HAP-1 (cell line): ENCODE measurements around the gene CCNA1.

Source experiments
- DNase-seq, 2 experiments: peaks; one replicate each; pipeline ENCODE4 v3.0.0-alpha.2; 2016 to 2020; ENCODE audit warnings: low spot score in 2 of 2
- H3K27me3 ChIP-seq: fragments of 250-450 bp; sonication (Bioruptor Pico); 2 replicates; pipeline ENCODE4 v1.5.1; 2020; ENCODE audit warnings: low read depth, mild to moderate bottlenecking, moderate library complexity
- H3K36me3 ChIP-seq: fragments of 250-450 bp; sonication (Bioruptor Pico); replicated peaks from 2 replicates; pipeline ENCODE4 v1.5.1; 2020; ENCODE audit warnings: mild to moderate bottlenecking
- H3K4me1 ChIP-seq: fragments of 250-450 bp; sonication (Bioruptor Pico); 2 replicates; pipeline ENCODE4 v1.5.1; 2020; ENCODE audit warnings: mild to moderate bottlenecking
- H3K4me3 ChIP-seq: fragments of 250-450 bp; sonication (Bioruptor Pico); 2 replicates; pipeline ENCODE4 v1.5.1; 2020; ENCODE audit warnings: mild to moderate bottlenecking, moderate library complexity
- H3K9me3 ChIP-seq: fragments of 250-450 bp; sonication (Bioruptor Pico); 2 replicates; pipeline ENCODE4 v1.5.1; 2020; ENCODE audit warnings: mild to moderate bottlenecking, moderate library complexity
- in situ Hi-C: fragments of 300-500 bp; cut with MboI; formaldehyde crosslinking; loops from 3 replicates; pipeline ENCODE4 v1.14.3; 2020; ENCODE audit warnings: low sequenced_read_pairs, inconsistent platforms, mixed read lengths

CCNA1 gene

GRCh38 chr13:36431204-36432105 is 840 bp upstream of the CCNA1 start:
- in situ Hi-C loops: no loop called here

DNA sequence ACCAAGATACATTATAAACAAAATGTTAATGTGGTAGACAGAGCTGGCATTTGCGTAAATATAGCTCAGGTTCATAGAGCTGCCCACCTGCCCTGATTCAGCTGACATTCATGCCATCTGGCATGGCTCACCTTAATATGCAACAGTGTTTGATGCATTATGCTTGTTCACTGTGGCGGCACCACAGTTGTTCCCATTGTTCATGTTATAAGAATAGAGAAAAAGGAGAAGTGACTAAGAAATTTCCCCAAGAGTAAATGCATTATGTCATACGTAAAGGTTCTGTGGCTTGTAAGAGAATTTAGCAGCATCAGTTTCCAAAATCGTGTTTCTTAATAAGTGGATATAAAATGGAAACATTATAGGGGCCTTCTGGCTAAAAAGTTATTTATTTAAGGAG is 4.5 kb downstream of the CCNA1 start:
- Histone ChIP-seq H3K27me3 (no peaks in the 10 kb centered on the region), H3K4me3 (no peak overlapping the region), H3K4me1 (peaks cover 4% of the 10 kb centered on the region), H3K9me3 (no peaks in the 10 kb centered on the region), H3K36me3 (no peaks in the 10 kb centered on the region; the same call in 1 of the 2 replicates)
- in situ Hi-C loops: no loop called here
- no peak for DNase-seq

More at GRCh38 chr13:36431204-36432105, 840 bp upstream of the CCNA1 start:
- H3K9me3 ChIP-seq: no peaks in the 10 kb centered on the region
- H3K36me3 ChIP-seq: no peaks in the 10 kb centered on the region; the same call in 1 of the 2 replicates
- H3K4me3 ChIP-seq: peak overlapping the region; percentile 61
- no peaks in the 10 kb centered on the region for H3K27me3 ChIP-seq
- DNase-seq: peak in 1 of 2 experiments; percentile 48
- peaks cover 4% of the 10 kb centered on the region for H3K4me1 ChIP-seq

DNA sequence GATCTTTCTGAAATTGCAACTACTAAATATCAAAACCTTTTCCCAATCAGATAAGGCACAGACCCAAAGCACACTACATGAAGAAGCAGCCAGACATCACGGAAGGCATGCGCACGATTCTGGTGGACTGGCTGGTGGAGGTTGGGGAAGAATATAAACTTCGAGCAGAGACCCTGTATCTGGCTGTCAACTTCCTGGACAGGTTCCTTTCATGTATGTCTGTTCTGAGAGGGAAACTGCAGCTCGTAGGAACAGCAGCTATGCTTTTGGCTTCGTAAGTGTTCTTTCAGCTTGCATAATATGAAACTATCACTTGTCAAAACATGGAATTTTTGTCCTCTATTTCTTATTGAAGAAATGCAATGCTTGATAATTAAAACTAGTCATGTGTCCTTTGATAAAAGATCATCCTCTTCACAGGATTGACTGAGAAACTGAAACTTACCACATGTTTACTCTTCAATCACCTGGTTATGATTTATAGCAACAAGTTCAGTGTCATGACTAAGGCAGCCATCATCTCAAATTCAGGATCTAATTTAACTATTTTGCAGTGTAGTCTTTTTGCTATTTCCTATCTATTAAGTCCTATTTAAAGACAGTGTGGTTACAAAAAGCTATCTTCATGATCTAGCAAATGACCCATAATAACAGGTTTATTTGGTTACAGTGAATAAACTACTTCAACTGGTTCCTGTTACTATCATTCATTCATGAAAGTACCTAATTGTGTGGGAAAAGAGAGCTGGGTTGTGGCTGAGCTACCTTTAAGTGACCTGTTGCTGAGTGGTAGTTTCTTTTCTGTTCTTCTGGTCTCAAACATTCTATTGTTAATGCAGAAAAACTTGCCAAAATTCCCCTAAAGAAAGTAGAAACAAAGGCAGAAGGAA is 6.5 kb downstream of the CCNA1 start:
- Histone ChIP-seq H3K36me3 (no peaks in the 10 kb centered on the region; the same call in 1 of the 2 replicates), H3K9me3 (no peaks in the 10 kb centered on the region), H3K27me3 (no peaks in the 10 kb centered on the region), H3K4me1 (no peaks in the 10 kb centered on the region), H3K4me3 (no peak overlapping the region)
- in situ Hi-C loops: no loop called here
- no peak for DNase-seq

DNA sequence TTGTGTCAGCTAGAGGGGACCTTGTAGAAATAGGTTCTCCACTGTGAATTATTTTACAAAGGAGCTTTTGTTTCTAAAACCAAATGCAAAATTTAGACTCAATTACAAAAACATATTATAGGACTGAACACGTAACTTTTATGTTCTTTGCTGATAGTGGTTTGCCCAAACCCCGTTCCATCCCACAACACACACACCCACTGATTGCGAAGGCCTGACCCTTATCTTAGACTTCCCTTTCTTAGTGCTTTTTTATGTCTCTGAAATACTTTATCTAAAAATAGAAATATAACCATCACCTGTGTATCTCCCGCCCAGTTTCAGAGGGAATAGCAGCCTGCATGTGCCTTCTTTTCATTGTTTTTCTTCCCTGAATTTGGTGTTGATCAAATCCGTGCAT is 13.0 kb downstream of the CCNA1 start:
- no peaks in the 10 kb centered on the region for H3K9me3 ChIP-seq
- H3K4me1 ChIP-seq: no peaks in the 10 kb centered on the region
- no peak for DNase-seq
- H3K36me3 ChIP-seq: no peaks in the 10 kb centered on the region
- in situ Hi-C loops: no loop called here
- H3K27me3 ChIP-seq: no peaks in the 10 kb centered on the region
- H3K4me3 ChIP-seq: no peak overlapping the region

GRCh38 chr13:36445891-36446351 is 13.6 kb downstream of the CCNA1 start:
- no peaks in the 10 kb centered on the region for H3K4me1 ChIP-seq
- H3K9me3 ChIP-seq: no peaks in the 10 kb centered on the region
- H3K36me3 ChIP-seq: no peaks in the 10 kb centered on the region
- H3K27me3 ChIP-seq: peaks cover under 1% of the 10 kb centered on the region; the same call in 1 of the 2 replicates
- no peak for DNase-seq
- in situ Hi-C loops: no loop called here
- no peak overlapping the region for H3K4me3 ChIP-seq

DNA sequence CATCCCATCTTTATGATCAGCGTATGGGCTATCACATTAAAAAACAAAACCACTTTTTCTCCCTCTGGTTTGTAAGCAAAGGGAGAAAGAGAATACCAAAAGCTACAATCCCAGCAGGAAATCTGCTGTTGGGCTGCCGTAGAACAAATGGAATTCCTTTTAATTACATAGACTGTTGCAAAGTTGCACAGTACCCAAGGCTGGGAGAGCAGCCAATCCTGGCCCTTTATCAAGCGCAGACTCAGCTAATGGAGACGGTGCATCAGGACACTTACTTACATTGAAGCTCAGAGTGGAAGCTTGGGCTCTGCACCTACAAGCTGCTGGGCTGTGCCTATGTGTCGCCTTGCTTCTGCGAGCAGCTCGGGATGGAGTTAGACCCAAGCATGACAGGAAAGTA is 15.2 kb downstream of the CCNA1 start:
- Histone ChIP-seq H3K9me3 (no peaks in the 10 kb centered on the region), H3K27me3 (peaks cover 4% of the 10 kb centered on the region; the same call in 1 of the 2 replicates), H3K4me3 (no peak overlapping the region), H3K36me3 (no peaks in the 10 kb centered on the region), H3K4me1 (no peaks in the 10 kb centered on the region)
- in situ Hi-C loops: no loop called here
- DNase-seq: no peak

- Histone ChIP-seq H3K4me1 (no peaks in the 10 kb centered on the region), H3K27me3 (peaks cover 4% of the 10 kb centered on the region; the same call in 1 of the 2 replicates), H3K9me3 (no peaks in the 10 kb centered on the region), H3K36me3 (no peaks in the 10 kb centered on the region), H3K4me3 (no peak overlapping the region)
- in situ Hi-C loops: no loop called here
- DNase-seq: no peak
These were observed 18.2 kb downstream of the CCNA1 start for GRCh38 chr13:36450534-36450933.

DNA sequence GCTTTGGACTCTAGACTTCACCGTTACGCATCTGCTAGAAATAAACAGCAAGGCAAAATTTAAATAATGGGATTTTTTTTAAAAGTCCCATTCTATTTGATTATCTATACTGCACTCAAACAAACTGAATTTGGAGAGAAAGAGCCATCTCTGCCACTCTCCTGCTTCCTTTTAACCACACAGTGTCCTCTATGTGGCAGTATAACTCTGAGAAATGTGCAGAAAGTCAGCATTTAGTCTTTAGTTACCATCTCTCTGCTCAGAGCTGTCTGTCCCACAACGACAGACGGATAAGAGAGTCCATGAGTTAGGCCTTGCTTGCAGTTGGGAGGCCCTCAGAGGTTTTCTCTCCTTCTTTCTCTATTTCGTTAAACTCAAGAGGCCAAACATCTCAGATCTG is 21.2 kb downstream of the CCNA1 start:
- in situ Hi-C loops: no loop called here
- no peaks in the 10 kb centered on the region for H3K4me1 ChIP-seq

DNA sequence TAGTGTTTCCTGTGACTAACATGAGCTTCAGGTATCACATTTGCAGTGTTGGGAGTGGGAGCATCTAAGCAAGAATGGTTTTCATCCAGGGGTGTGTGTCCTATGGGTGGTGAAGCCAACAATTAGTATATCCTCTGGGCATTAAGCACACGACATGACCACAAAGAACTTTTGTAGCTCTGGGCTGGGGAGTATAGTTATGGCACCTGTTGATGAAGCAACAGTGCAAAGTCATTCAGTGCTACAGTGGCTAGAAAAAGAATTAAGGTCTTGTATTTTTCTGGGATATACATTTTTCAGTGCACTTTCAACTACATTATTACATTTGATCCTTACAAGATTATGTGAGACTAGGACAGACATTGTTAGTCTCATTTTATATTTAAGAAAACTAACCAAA is 21.8 kb downstream of the CCNA1 start:
- H3K4me3 ChIP-seq: no peak overlapping the region
- H3K4me1 ChIP-seq: no peaks in the 10 kb centered on the region
- peaks cover 4% of the 10 kb centered on the region; the same call in 1 of the 2 replicates for H3K27me3 ChIP-seq
- in situ Hi-C loops: no loop called here
- no peaks in the 10 kb centered on the region for H3K9me3 ChIP-seq
- no peaks in the 10 kb centered on the region for H3K36me3 ChIP-seq
- no peak for DNase-seq

More for the DNA sequence above, 21.2 kb downstream of the CCNA1 start:
- Histone ChIP-seq H3K36me3 (no peaks in the 10 kb centered on the region), H3K4me3 (no peak overlapping the region), H3K9me3 (no peaks in the 10 kb centered on the region), H3K27me3 (peaks cover 4% of the 10 kb centered on the region; the same call in 1 of the 2 replicates)
- DNase-seq: peak in 1 of 2 experiments; percentile 5

DNA sequence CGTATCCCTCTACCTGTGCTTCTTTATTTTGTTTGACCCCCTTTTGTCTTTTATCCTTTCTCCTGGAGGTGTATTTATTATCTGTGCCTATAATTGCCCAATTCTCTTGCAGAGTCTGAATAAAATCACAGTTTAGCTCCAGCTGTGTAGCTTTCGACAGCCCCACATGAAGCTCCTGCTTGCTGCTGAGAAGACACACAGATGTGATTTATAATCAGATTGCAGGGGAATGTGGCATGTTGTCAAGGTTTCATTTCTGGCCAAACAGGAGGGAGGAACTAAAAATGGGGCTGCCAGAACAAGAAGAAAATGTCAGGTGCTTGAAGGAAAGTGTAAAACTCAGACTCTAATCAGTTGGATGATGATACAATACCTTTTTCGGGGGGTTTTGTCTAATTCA is 22.7 kb downstream of the CCNA1 start:
- in situ Hi-C loops: no loop called here
- Histone ChIP-seq H3K36me3 (no peaks in the 10 kb centered on the region), H3K4me1 (no peaks in the 10 kb centered on the region), H3K4me3 (no peak overlapping the region), H3K9me3 (no peaks in the 10 kb centered on the region), H3K27me3 (peaks cover 4% of the 10 kb centered on the region; the same call in 1 of the 2 replicates)
- DNase-seq: no peak

- Histone ChIP-seq H3K27me3 (no peaks in the 10 kb centered on the region), H3K4me1 (no peaks in the 10 kb centered on the region), H3K9me3 (no peaks in the 10 kb centered on the region), H3K4me3 (no peak overlapping the region), H3K36me3 (no peaks in the 10 kb centered on the region)
- DNase-seq: no peak
- in situ Hi-C loops: no loop called here
These were observed 24.3 kb downstream of the CCNA1 start for GRCh38 chr13:36456577-36456976.

DNA sequence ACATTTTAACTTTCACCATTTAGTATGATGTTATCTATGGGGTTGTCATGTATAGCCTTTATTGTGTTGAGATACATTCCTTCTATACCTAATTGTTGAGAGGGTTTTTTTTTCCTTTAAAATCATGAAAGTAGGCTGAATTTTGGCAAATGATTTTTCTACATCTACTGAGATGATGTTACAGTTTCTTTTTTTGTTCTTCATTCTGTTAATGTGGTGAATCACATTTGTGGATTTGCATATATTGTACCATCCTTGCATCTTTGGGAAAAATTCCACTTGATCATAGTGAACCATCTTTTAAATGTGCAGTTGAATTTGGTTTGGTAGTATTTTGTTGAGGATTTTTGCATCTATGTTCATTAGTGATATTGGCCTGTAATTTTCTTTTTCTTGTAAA is 29.2 kb downstream of the CCNA1 start:
- Histone ChIP-seq H3K4me3 (no peak overlapping the region), H3K4me1 (no peaks in the 10 kb centered on the region), H3K27me3 (no peaks in the 10 kb centered on the region), H3K9me3 (no peaks in the 10 kb centered on the region), H3K36me3 (no peaks in the 10 kb centered on the region)
- no peak for DNase-seq
- in situ Hi-C loops: no loop called here

- in situ Hi-C loops: no loop called here
- no peaks in the 10 kb centered on the region for H3K9me3 ChIP-seq
These were observed 43.2 kb downstream of the CCNA1 start for GRCh38 chr13:36475468-36475867.

More at GRCh38 chr13:36475468-36475867, 43.2 kb downstream of the CCNA1 start:
- DNase-seq: no peak
- Histone ChIP-seq H3K4me1 (no peaks in the 10 kb centered on the region), H3K4me3 (no peak overlapping the region), H3K27me3 (peaks cover 5% of the 10 kb centered on the region; the same call in 1 of the 2 replicates), H3K36me3 (no peaks in the 10 kb centered on the region)
